H1 (cell line): ENCODE data around the gene CRHR2.

ENCODE experiments used
- BRCA1 ChIP-seq: IDR thresholded peaks from 2 replicates; pipeline ENCODE4 v1.6.1; 2012; ENCODE audit warnings: low read depth, low read length, improper control_type of control experiment
- POLR2A ChIP-seq, 2 experiments: IDR thresholded peaks; 1 replicate in 1 of 2; 2 replicates in 1 of 2; pipeline ENCODE4 v1.6.1; 2011; ENCODE audit warnings: low read depth in 2 of 2, low read length in 2 of 2, mild to moderate bottlenecking in 2 of 2; ENCODE audit errors: control extremely low read depth in 1 of 2
- POLR2AphosphoS5 ChIP-seq: IDR thresholded peaks from 2 replicates; pipeline ENCODE4 v1.6.1; 2011; ENCODE audit warnings: low read depth, low read length

DNA sequence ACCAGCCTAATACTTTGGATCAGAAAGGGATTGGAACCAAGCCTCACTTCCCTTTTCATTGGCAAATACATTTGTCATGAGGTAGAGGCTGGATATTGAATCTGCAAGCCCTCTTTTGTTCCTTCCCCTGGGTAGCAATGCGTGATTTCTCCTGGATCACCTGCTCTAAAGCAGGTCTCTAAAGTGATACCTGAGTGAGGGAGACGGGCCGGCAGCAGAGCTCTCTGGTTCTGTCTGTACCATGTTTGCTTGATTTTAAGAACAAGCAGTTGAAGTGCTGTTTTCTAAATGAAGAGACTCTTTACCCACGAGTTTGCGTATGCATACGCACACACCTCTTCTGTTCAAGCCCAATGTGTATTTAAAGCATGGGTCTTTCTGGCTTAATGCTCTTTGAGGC, 46.5 kb downstream of the CRHR2 start:
- TF ChIP-seq POLR2AphosphoS5 (no peak), POLR2A (IDR thresholded peaks at IDR 0.05; ENCODE audit: control extremely low read depth in 1 of 2, low read depth in 2 of 2, low read length in 2 of 2) (no peak), BRCA1 (no peak)
